ENCODE data around the gene PROM1.

- TF ChIP-seq CTCF (IDR thresholded peaks at IDR 0.05; ENCODE audit: control extremely low read depth in 1 of 3, insufficient read depth in 1 of 3, low read depth in 1 of 3, low read length in 3 of 3), result no peak
- TF ChIP-seq RAD21 (IDR thresholded peaks at IDR 0.05 in 1 of 2, conservative IDR thresholded peaks at IDR 0.05 in 1 of 2; ENCODE audit: low read depth in 2 of 2, low read length in 2 of 2), result no peak
- no peak for TF ChIP-seq SP2 (IDR thresholded peaks at IDR 0.05; ENCODE audit: low read length)
- no peak for TF ChIP-seq GABPA (IDR thresholded peaks at IDR 0.05; ENCODE audit: borderline replicate concordance, insufficient read depth, low read length)
- no peak for TF ChIP-seq POU5F1 (IDR thresholded peaks at IDR 0.05; ENCODE audit: low read depth, low read length)
- TF ChIP-seq KDM1A (IDR thresholded peaks at IDR 0.05; ENCODE audit: borderline replicate concordance, low read length), result no peak
- no peak for TF ChIP-seq POLR2AphosphoS5 (IDR thresholded peaks at IDR 0.05; ENCODE audit: low read depth, low read length)
- no peak for TF ChIP-seq TBP (IDR thresholded peaks at IDR 0.05; ENCODE audit: low read depth, low read length)
- no peak for TF ChIP-seq PHF8 (conservative IDR thresholded peaks at IDR 0.05; ENCODE audit: low read depth, low read length)
- no peak for TF ChIP-seq ATF2 (IDR thresholded peaks at IDR 0.05; ENCODE audit: low read length)
- no peak for TF ChIP-seq JUND (IDR thresholded peaks at IDR 0.05; ENCODE audit: low read length)
- TF ChIP-seq SUZ12 (IDR thresholded peaks at IDR 0.05; ENCODE audit: low read length), result no peak
Observed at GRCh38 chr4:15965325-15965724, 118.5 kb downstream of the PROM1 start.

All from H1 (cell line).